ENCODE results near the gene CLMN.
A peak's percentile ranks its signal among the peaks of the same experiment; 100 is the strongest.
"Not testable (repeated sequence)": the region's sequence is repeated elsewhere in the genome, so short reads cannot be mapped to it uniquely, and the experiment has no call there.

CLMN gene

DNA sequence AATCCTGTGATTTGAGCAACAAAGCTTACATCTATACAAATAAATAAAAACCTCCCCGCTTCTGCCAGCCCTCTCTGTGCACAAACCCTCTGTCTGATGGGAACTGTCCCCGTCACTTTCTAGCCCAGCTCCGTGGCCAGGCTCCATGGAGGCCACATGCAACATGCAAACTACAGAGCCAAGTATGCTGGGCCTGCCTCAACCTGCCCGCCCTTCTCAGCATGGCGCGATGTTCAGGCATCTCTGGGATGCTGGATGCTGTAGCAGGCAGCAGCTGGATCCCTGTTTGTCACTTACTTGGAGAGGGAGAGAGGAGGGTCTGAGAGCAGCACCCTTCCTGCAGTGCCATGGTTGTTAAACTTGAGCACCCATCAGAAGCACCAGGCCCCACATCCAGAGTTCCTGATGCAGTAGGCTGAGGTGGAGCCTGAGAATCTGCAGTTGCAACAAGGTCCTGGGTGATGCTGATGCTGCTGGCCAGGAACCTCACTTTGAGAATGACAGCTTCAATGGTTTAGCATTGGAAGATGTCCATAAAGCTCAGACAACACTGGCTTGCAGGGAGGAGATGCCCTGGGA lies 32.4 kb downstream of the CLMN start:
- DNase-seq (ENCODE audit: low read depth, low spot score): no peak

DNA sequence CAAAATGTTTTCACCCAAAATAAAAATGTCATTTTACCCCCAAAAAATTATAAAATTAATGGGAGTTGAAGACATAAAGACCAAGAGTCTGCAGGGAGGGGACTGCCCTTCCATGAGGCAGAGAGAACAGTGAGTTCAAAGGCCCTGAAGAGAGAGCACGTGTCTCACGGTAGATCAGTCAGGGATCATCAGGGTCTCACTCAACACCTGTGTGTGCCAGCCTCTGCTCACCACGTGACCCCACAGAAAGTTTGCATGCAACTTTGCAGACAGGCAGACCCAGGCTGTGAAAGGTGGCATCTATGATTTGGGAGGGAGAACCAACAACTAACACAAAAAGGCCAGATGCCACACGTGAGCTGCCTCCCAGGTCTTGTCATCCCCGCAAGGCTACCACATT lies 33.1 kb downstream of the CLMN start:
- DNase-seq (ENCODE audit: low read depth, low spot score): no peak

DNA sequence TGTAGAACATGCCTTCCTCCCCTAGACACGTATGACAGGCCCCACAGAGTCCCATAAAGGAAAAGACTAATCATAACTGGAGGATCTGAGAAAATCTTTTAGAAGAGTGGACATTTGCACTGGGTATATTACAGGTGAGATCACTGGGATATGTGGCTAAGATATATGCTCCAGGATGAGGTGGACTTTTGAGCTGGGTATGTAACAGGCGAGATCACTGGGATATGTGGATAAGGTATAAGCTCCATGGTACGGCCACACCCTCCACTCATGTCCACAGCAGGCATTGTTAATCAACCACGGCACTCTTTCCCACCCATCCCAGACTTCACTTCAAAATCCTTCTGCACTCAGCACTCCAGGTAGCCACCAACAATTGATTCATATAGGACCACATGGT lies 34.1 kb downstream of the CLMN start:
- no peak for DNase-seq (ENCODE audit: low read depth, low spot score)

DNA sequence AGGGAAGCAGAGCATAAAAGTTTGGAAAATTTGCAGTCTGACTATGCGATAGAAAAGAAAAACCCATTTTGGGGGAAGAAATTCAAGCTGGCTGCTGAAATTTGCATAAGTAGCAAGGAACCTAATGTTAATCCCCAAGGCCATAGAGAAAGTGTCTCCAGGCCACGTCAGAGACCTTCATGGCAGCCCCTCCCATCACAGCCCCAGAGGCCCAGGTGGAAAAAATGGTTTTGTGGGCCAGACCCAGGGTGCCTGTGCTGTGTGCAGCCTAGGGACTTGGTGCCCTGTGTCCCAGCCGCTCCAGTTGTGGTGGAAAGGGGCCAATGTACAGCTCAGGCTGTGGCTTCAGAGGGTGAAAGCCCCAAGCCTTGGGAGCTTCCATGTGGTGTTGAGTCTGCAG lies 35.9 kb downstream of the CLMN start:
- not testable (repeated sequence) for DNase-seq (ENCODE audit: low read depth, low spot score)

DNA sequence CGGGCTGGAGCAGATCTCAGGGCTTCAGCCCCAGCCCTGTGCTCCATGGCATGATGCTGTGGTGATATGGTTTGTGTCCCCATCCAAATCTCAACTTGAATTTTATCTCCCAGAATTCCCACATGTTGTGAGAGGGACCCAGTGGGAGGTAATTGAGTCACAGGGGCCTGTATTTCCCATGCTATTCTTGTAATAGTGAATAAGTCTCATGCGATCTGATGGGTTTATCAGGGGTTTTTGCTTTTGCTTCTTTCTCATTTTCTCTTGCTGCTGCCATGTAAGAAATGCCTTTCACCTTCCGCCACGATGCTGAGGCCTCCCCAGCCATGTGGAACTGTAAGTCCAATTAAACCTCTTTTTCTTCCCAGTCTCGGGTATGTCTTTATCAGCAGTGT lies 36.7 kb downstream of the CLMN start:
- DNase-seq (ENCODE audit: low read depth, low spot score): not testable (repeated sequence)

DNA sequence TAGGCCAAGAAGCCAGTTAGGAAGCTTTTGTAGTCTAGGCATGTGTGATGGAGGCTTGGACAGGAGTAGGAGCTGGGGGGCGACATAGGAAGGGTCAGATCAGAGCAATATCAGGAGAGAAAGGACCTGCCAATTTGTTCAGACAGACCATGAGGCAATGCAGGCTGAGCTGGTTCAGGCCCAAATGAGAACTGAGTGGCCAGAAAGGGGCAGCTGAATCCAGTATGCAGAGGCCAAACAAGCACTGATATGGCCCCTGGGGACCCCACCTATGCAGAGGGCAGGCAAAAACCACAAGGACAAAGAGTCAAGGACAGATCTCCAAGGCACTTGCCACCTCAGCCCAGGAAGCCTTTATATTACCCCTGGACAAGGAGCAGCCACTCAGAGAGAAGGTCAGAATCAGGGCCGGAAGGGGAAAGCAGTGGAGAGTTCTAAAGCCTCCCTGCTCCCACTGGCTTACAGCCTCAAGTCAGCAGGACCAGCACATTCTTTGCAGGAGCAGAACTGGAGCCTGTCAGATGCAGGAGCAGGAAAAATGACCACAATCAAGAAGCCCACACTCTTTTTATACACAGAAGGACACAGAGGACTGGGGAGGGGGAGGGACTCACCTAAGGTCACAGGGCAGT lies 37.2 kb downstream of the CLMN start:
- DNase-seq (ENCODE audit: low read depth, low spot score): no peak

DNA sequence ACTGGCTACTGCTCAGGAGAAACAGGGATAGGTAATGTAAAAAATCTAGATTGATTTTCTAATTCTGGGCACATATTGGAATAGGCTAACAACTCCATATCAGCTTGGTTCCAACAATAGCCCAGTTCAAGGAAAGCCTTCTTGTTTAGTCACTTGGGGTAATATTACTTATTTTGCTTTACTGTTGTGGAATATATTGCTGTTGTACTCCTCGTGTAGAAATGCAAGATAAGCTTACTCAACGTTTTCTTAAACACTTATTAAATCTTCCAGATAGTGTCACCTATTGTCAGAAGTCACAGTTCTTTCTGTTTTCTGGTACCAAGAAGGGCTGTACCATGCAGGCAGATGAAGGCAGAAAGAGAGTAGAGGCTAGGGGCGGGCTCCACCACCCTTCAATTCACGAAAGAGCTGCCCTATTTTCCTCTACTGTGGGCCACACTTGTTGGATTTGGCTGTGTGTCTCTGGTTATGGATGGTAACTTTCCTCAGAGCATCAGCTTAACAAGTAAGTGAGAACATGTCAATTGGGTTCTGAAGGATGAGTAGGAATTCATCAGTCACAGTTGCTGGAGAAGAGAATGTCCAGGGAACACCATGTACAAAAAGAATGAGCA lies 38.0 kb downstream of the CLMN start:
- DNase-seq (ENCODE audit: low read depth, low spot score): no peak

DNA sequence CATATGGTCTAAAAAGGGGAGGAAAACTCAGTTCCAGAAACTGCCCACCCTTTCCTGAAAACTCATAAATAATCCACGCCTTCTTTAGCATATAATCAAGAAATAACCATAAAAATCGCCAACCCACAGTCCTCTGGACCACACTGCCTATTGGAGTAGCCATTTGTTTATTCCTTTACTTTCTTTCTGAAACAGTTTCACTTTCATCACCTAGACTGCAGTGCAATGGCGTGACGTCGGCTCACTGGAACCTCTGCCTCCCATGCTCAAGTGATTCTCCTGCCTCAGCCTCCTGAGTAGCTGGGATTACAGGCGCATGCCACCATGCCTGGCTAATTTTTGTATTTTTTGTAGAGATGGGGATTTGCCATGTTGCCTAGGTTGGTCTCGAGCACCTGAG lies 44.2 kb downstream of the CLMN start:
- no peak for DNase-seq (ENCODE audit: low read depth, low spot score)

DNA sequence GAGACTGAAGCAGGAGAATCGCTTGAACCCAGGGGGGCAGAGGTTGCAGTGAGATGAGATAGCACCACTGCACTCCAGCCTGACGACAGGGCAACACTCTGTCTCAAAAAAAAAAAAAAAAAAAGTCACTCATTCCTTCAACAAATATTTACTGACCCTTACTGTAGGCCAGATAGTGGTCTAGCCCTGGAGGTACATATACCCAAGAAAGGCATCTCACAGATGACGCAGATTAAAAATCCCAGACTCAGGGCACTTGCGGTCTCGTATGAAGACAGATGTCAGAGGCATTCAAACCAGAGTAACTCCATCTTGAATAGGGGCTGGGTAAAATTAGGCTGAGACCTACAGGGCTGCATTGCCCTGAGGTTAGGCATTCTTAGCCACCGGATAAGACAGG lies 44.8 kb downstream of the CLMN start:
- no peak for DNase-seq (ENCODE audit: low read depth, low spot score)

DNA sequence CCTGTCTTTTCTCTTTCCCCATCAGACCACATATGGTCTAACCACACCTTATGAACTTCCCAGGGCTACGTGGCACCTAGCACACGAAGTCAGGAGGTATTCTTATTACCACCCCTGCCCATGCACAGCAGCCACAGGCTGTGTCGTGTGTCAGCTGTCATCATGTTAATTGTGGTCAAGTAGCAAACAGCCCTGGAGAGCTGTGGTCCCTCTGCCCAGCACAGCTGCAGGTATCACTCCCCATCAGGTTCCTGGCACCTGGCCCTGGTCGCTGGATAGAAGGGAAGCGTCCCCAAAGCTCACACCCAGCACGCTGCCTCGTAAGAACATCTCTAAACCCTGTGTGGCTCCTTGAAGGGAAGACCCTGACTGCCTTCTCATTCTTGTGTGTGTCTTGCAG lies 45.4 kb downstream of the CLMN start:
- DNase-seq (ENCODE audit: low read depth, low spot score): no peak

DNA sequence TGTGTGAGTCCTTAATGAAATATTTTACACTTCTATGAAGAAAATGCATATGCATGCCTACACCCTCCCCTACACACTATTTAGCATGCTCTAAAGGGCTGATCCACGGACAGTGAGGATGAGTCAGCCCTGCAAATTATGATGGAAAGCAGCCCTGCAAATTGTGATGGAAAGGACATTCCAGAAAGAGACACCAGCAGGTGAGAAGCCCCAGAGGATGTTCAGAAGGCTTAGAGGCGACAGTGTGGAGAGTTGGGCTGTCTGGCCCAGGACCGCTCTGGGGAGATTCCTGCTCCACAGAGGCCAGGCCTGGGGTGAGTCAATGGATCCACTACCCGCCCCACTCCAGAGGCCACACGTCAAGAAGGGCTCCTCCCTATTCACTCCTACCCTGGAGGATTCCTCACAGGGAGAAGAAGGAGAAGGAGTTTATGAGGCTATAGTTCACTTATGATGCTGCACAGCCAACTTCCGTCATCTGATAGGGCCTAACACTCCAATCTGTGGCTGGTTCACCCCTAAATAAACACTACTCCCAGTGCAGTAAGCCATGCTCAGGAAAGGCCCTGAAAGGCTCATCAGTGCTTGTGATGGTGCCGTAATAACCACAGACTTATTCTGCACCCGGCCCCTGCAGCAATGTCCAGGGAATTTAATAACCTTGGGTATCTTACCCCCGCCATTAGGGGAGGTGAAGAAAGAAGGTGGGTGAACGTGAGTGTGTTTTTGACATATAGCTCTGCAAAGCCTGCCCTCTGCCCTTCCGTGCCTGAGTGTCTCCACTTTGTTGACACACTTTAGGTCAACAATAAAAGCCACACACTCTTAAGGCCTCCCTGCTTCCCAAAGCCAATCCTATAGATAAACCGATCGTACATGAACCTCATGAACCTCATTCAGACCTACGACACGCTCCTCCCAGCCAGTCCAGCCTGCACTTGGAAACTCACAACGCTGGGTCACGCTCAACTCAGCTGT lies 46.4 kb downstream of the CLMN start:
- no peak for DNase-seq (ENCODE audit: low read depth, low spot score)

DNA sequence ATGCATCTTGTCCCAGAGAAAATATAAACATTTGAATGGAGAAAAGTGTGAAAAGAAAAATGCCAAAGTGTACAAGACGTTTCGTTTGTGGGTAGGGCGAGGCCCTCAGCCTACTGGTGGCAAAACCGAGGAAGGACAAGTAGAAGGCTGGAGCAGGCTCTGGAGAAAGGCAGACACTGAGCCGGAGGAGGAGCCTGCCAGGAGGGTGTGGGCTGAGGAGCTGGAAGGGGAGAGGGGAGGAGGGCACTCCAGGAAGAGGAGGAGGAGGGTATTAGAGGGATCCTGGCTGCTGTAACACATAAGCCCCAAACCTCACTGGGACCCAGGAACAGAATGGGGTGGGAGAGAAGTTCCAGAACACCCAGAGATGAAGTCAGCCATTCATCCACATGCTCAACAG lies 47.7 kb downstream of the CLMN start:
- DNase-seq (ENCODE audit: low read depth, low spot score): no peak

DNA sequence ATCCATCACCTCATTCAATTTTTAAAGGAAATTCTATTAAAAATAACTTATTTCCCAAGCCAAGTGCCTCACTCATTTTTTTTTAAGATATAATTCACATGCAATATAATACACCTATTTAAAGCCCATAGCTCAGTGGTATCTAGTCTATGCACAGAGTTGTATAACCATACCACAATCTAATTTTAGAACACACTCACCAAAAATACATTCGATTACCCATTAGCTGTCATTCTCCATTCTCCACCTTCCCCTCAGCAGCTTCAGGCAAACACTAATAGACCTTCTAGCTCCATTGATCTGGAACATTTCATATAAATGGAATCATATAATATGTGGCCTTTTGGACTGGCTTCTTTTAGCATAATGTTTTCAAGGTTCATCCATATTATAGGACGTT lies 49.5 kb downstream of the CLMN start:
- no peak for DNase-seq (ENCODE audit: low read depth, low spot score)

DNA sequence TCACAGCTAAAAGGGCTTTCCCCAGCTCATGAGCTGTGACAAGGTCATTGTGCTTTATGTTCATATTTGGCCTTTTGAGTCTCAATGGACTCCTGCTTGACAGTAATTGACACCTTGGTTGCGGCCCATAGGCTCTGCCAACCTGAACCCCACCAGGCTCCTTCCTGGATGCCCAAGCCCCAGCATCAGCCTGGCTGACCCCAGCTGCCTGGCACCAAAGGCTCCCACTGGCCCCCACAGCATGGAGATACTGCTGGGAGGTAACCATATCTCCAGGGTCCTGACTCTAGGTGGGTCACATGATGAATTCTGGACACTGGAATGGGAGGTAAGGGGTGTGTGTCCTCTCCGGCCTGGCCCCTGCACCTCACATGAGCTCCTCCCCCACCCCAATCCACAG lies 50.2 kb downstream of the CLMN start:
- DNase-seq (ENCODE audit: low read depth, low spot score): no peak

DNA sequence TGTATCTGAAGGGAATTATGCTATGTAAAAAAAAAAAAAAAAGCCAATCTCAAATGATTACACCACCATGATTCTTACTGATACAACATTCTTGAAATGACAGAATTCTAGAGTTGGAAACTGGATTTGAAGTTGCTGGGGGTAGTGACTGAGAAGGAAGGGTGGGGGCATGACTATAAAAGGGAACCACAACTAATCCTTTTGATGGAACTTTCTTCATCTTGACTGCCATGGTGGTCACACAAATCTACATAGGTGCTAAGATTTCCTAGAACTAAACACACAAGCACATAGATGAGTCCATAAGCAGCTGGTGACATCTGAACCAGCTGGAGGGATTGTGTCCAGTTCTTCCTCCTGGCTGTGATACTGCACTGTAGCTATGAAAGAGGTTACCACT lies 51.4 kb downstream of the CLMN start:
- no peak for DNase-seq (ENCODE audit: low read depth, low spot score)

DNA sequence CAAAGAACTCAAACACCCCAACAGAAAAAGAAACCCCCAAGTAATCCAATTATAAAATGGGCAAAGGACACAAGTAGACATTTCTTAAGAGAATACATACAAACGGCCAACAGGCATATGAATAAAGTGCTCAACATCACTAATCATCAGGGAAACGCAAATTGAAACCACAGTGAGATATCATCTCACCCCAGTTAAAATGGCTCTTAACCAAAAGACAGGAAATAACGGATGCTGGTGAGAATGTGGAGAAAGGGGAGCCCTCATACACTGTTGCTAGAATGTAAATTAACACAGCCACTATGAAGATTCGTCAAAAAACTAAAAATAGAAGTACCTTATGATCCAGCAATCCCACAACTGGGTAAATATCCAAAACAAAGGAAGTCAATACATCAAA lies 52.4 kb downstream of the CLMN start:
- no peak for DNase-seq (ENCODE audit: low read depth, low spot score)

DNA sequence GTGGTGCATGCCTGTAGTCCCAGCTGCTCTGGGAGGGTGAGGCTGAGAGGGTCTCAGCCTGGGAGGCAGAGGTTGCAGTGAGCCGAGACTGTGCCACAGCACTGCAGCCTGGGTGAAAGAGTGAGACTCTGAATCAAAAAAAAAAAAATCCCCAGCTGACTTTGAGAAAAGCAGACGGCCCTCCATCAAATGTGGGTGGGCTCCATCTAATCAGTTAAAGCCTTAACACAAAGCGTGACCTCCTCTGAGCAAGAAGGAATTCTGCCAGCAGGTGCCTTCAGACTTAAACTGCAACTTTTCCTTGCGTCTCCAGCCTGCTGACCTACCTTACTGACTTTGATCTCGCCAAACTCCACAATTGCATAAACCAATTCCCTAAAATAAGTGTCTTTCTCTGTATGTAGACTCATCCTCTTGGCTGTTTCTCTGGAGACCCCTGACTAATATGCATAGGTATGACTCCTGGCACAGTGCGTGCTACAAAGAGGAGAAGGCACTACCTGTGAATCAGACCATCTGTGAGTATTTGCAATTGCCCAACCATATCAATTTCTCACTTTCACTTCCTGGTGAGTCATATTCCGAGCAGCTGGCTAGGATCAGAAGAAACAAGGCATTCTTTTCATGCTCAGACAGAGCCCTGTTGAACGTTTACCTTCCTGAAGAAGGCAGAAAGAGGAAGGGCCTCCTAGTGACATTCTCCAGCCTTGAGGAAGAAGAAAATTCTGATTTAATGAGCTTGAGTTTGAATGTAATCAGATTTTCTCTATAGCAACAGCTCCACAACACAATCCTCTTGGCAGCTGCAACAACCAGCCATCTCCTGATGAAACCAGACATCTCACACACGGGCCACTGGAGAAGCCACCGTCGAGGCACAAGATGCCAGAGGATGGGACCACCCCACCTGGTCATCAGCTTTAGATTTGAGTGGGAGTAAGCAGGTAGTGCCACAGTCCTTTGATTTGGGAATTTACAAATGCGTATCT lies 54.3 kb downstream of the CLMN start:
- DNase-seq (ENCODE audit: low read depth, low spot score): peak; percentile 94

DNA sequence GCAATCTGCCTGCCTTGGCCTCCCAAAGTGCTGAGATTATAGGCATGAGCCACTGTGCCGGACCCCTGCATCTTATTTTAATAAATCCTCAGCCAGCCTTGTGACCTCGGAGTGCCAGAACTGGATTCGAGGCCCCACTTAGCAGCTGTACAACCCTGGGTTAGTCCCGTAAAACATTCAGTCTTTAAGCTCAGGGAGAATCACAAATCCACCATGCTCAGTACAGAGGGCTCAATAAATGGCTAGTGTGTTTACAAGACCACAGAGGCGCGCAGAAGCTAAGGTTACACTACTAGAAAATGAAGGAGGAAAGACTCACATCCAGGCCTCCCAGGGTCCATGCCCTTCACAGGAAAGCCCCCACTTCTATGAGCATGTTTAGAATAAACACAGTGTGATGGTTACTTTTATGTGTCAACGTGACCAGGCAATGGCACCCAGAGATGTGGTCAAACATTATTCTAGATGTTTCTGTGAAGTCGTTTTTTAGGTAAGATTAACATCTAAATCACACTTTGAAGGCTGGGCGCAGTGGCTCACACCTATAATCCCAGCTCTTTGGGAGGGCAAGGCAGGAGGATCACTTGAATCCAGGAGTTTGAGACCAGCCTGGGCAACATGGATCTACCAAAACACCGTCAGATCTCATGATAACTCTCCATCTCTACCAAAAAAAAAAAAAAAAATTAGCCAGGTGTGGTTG lies 55.3 kb downstream of the CLMN start:
- no peak for DNase-seq (ENCODE audit: low read depth, low spot score)

DNA sequence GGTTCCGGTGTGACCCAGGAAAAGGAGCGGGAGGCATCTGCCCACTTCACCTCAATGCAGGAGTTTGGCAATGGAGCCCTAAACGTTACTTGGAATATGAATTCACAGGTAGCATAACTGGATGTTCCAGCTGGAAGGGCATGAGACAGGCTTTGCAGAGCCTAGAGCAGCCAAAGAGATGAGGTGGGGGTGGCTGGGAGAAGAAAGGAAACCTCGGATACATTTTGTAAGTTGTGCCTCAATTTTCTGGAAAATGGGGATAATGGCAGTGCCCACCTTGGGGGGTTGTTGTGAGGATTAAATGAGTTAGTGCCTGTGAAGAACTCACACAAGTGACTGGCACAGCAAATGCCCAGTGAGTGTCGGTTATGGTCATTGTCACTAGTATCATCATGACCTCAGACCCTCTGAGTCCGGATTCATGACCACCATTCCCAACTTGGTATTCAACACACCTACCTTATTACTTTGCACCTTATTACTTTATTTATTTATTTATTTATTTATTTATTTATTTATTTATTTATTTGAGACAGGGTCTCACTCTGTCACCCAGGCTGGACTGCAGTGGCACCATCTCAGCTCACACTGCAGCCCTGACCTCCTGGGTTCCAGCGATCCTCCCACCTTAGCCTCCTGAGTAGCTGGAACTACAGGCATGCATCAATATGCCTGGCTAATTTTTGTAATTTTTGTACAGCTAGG lies 56.0 kb downstream of the CLMN start:
- DNase-seq (ENCODE audit: low read depth, low spot score): no peak

DNA sequence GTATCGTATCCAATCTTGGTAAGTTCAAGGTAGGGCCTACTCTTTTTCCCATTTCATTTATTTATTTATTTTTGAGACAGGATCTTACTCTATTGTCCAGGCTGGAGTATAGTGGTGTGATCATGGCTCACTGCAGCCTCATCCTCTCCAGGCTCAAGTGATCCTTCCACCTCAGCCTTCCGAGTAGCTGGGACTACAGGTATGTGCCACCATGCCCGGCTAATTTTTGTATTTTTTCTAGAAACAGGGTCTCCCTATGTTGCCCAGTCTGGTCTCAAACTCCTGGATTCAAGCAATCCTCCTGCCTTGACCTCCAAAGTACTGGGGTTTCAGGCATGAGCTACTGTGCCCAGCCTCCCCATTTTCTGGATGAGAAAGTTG lies 57.2 kb downstream of the CLMN start:
- no peak for DNase-seq (ENCODE audit: low read depth, low spot score)
